Activated naive CD8-positive, alpha-beta T cell (primary cell): ENCODE data around the gene VWDE.
A peak's percentile ranks its signal among the peaks of the same experiment; 100 is the strongest.
"Not testable (repeated sequence)": the region's sequence is repeated elsewhere in the genome, so short reads cannot be mapped to it uniquely, and the experiment has no call there.

Experiments
- H3K27ac Mint-ChIP-seq: one replicate; pipeline ENCODE4 v1.8.0; 2021; ENCODE audit warnings: mixed read lengths
- H3K27me3 Mint-ChIP-seq: one replicate; pipeline ENCODE4 v1.8.0; 2021; ENCODE audit warnings: mixed read lengths
- H3K36me3 Mint-ChIP-seq: one replicate; pipeline ENCODE4 v1.8.0; 2021; ENCODE audit warnings: mixed read lengths
- H3K4me1 Mint-ChIP-seq: one replicate; pipeline ENCODE4 v1.8.0; 2021; ENCODE audit warnings: low read depth, mixed read lengths
- H3K4me3 Mint-ChIP-seq: one replicate; pipeline ENCODE4 v1.8.0; 2021; ENCODE audit warnings: mild to moderate bottlenecking, mixed read lengths
- H3K9me3 Mint-ChIP-seq: one replicate; pipeline ENCODE4 v1.8.0; 2021; ENCODE audit warnings: low read depth, mixed read lengths

Gene VWDE

DNA sequence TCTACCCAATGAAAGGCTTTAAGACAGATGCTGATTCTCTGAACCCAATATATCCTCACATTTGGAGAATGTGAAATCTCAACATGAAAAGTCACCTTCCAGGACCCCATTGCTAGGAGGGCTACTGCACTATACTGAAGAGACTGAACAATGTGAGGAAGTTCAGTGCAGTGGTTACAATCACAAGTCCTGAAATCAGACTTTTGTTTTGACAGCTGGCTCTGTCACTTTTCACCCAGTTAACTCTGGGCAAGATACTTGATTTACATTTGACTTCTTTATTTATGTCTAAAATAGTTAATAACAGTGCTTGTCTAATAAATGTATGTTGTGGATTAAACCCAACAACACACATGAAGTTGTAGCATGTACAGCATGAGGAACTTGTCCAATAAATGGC lies 14.8 kb upstream of the VWDE start:
- Mint-ChIP-seq H3K36me3 (no peaks in the 10 kb centered on the region), H3K4me1 (no peaks in the 10 kb centered on the region), H3K4me3 (no peak overlapping the region), H3K9me3 (no peaks in the 10 kb centered on the region), H3K27ac (no peak overlapping the region), H3K27me3 (peaks cover 1% of the 10 kb centered on the region)

DNA sequence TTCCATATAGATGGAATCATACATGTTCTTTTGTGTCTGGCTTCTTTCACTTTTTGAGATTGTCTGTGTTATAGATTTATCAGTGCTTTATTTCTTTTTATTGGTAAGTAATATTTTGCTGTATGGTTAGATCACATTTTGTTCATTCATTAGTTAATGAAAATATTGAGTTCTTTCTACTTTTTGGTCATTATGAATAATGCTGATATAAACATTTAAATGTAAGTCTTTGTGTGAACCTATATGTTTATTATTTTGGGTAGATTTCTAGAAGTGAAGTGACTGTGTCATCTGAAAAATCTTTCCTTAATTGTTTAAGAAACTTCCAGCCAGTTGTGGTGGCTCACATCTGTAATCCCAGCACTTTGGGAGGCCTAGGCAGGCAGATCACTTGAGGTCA lies 11.4 kb upstream of the VWDE start:
- Mint-ChIP-seq H3K4me3 (no peak overlapping the region), H3K4me1 (no peaks in the 10 kb centered on the region), H3K36me3 (no peaks in the 10 kb centered on the region), H3K9me3 (peaks cover 3% of the 10 kb centered on the region), H3K27me3 (peaks cover 1% of the 10 kb centered on the region), H3K27ac (no peak overlapping the region)

DNA sequence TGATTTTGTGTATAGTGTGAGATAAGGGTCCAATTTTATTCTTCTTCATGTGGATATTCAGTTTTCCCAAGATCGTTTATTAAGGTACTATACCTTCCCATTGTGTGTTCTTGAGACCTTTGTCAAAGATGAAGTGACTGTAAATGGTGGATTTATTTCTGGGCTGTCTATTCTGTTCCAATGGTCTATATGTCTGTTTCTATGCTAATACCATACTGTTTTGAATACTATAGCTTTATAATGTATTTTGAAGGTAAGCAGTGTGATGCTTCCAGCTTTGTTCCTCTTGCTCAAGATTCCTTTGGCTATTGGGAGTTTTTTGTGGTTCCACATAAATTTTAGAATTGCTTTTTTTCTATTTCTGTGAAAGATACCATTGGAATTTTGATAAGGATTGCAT lies 8.7 kb upstream of the VWDE start:
- no peaks in the 10 kb centered on the region for H3K36me3 Mint-ChIP-seq

DNA sequence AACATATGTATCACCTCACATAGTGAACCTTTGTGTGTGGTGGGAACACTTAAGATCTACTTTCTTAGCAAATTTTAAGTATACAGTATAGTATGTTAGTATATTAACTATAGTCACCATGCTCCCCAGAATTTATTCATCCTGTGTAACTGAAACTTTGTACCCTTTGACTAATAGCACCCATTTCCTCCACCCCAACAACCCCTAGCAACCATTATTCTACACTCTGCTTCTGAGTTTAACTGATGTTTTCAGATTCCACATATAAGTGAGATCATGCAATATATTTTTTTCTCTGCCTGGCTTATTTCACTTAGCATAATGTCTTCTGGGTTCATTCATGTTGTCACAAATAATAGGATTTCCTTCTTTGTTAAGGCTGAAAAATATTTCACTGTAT lies 6.9 kb upstream of the VWDE start:
- no peaks in the 10 kb centered on the region for H3K4me1 Mint-ChIP-seq
- no peak overlapping the region for H3K27ac Mint-ChIP-seq
- H3K4me3 Mint-ChIP-seq, result no peak overlapping the region
- H3K9me3 Mint-ChIP-seq, result peaks cover 7% of the 10 kb centered on the region
- no peaks in the 10 kb centered on the region for H3K36me3 Mint-ChIP-seq
- H3K27me3 Mint-ChIP-seq, result peaks cover 5% of the 10 kb centered on the region

More for the DNA sequence above, 8.7 kb upstream of the VWDE start:
- H3K4me1 Mint-ChIP-seq, result no peaks in the 10 kb centered on the region
- H3K9me3 Mint-ChIP-seq, result peaks cover 5% of the 10 kb centered on the region
- H3K4me3 Mint-ChIP-seq, result no peak overlapping the region
- H3K27me3 Mint-ChIP-seq, result peaks cover 1% of the 10 kb centered on the region
- H3K27ac Mint-ChIP-seq, result no peak overlapping the region

DNA sequence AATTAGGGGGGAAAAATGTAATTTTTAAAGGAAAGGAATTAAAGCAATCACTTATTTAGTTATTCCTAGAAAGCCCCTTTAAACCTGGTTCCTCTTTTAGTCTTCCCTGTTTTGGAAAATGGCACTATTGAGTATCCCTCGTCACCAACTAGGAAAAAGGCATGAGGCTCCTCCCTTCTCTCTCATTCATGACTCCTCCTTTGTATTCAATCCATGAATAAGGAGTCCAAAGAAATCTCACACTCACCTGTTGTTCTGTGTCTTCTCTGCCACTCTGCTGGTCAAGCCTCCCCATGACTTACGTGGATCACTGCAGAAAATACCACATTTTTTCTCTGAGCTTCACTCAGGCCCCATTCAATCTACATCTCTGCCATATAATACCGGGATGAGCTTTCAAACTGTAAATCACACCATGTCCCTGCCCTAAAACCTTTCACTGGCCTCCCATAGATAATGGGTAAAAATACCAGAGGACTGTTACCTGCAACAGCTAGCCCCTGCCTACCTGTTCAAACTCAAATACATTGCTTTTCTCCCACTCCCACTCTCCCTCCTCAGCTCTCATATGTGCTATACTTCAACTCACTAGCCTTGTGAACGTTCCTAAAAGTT lies 5.5 kb upstream of the VWDE start:
- H3K4me1 Mint-ChIP-seq, result no peaks in the 10 kb centered on the region
- no peak overlapping the region for H3K27ac Mint-ChIP-seq
- peaks cover 5% of the 10 kb centered on the region for H3K27me3 Mint-ChIP-seq
- H3K4me3 Mint-ChIP-seq, result no peak overlapping the region
- peaks cover 7% of the 10 kb centered on the region for H3K9me3 Mint-ChIP-seq
- H3K36me3 Mint-ChIP-seq, result no peaks in the 10 kb centered on the region

DNA sequence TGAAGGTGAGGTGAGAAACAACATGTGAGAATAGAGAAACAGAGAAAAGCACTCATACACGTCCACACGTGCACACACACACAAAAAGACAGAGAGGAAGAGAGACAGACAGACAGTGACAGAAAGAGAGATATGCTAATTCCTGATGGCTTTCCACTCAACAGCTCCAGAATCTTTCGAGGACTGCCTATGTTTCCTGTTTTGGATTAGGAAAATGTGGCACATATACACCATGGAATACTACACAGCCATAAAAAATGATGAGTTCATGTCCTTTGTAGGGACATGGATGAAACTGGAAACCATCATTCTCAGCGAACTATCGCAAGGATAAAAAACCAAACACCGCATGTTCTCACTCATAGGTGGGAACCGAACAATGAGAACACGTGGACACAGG lies 4.0 kb upstream of the VWDE start:
- peaks cover 13% of the 10 kb centered on the region for H3K4me1 Mint-ChIP-seq
- not testable (repeated sequence) for H3K27ac Mint-ChIP-seq, H3K9me3 Mint-ChIP-seq, H3K4me3 Mint-ChIP-seq, H3K36me3 Mint-ChIP-seq, H3K27me3 Mint-ChIP-seq

DNA sequence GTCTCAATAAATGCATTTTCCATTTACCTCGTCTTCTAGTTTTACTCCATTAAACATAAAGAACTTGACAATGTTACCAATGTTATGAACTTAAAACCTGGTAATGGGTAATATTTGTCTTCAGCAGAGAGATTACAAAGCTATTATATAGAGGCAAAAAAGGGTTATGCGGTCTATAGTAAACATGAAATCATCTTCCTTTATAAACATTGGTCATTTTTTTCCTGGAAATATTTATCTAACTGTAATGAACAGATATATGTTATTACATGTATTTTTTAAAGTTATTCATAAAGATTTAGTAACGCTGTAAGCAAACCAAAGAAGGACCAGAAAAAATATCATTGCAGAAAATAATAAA lies 1.3 kb downstream of the VWDE start:
- Mint-ChIP-seq H3K27ac (no peak overlapping the region), H3K9me3 (peaks cover 7% of the 10 kb centered on the region), H3K36me3 (no peaks in the 10 kb centered on the region), H3K4me3 (no peak overlapping the region), H3K4me1 (peaks cover 13% of the 10 kb centered on the region), H3K27me3 (peaks cover 35% of the 10 kb centered on the region)

DNA sequence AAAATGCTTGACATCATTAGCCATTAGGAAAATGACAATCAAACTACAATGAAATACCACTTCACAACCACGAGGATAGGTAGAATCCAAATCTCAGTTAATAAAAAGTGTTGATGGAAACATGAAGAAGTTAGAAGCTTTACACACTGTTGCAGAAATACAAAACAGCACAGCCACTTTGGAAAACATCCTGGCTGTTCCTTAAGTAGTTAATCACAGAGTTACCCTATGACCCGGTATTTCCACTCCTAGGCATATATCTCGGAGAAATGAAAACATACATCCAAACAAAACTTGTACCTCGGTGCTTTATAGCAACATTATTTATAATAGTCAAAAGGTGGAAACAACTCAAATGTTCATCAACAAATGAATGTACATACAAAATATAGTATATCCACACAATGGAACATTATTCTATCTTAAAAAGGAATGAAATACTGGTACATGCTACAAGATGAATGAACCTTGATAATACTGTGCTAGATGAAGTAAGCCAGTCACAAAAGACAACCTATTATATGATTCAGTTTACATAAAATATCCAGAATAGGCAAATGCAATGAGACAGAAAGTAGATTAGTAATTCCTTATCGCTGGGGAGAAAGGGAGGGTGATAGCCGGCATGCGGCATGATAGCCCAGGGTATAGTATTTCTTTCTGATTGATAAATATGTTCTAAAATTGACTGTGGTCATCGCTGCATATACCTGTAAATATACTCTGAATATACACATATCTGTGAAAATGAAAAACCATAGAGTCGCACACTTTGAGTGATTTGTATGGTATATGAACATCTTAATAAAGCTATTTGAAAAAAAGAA lies 1.9 kb downstream of the VWDE start:
- H3K36me3 Mint-ChIP-seq, result no peaks in the 10 kb centered on the region
- peaks cover 13% of the 10 kb centered on the region for H3K4me1 Mint-ChIP-seq
- H3K9me3 Mint-ChIP-seq, result peaks cover 6% of the 10 kb centered on the region
- peak overlapping the region; percentile 20 for H3K4me3 Mint-ChIP-seq
- H3K27me3 Mint-ChIP-seq, result peaks cover 34% of the 10 kb centered on the region
- H3K27ac Mint-ChIP-seq, result no peak overlapping the region

DNA sequence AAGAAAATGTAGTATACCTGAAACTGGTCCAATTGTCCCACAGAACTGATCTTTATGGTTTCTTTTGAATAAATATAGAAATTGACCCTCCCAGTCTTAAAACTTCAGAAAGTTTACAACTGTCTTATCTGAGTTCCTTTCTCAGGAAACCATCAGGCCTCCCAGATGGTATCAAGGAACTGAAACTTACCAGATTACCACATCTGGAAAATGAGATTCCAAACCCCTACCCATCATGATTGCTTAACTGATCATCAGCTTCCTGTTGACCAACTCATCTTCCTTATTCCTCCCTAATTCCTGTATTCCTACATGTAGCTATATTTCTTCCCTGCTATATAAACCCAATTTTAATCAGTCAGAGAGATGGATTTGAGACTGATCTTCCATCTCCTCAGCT lies 5.5 kb downstream of the VWDE start:
- no peaks in the 10 kb centered on the region for H3K36me3 Mint-ChIP-seq
- H3K27me3 Mint-ChIP-seq, result peaks cover 32% of the 10 kb centered on the region
- H3K27ac Mint-ChIP-seq, result no peak overlapping the region
- H3K4me3 Mint-ChIP-seq, result no peak overlapping the region
- peaks cover 6% of the 10 kb centered on the region for H3K9me3 Mint-ChIP-seq
- peaks cover 5% of the 10 kb centered on the region for H3K4me1 Mint-ChIP-seq

DNA sequence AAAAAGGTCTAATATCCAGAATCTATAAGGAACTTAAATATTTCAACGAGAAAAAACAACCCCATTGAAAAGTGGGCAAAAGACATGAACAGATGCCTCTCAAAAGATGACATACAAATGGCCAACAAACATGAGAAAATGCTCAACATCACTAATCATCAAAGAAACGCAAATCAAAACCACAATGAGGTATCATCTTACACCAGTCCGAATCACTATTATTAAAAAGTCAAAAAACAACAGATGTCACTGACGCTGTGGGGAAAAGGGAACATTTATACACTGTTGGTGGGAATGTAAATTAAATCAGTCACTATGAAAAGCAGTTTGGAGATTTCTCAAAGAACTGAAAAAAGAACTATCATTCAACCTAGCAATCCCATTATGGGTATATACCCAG lies 6.0 kb downstream of the VWDE start:
- Mint-ChIP-seq H3K27ac (no peak overlapping the region), H3K4me1 (peaks cover under 1% of the 10 kb centered on the region), H3K36me3 (no peaks in the 10 kb centered on the region), H3K4me3 (no peak overlapping the region), H3K9me3 (peaks cover 6% of the 10 kb centered on the region), H3K27me3 (peaks cover 29% of the 10 kb centered on the region)

DNA sequence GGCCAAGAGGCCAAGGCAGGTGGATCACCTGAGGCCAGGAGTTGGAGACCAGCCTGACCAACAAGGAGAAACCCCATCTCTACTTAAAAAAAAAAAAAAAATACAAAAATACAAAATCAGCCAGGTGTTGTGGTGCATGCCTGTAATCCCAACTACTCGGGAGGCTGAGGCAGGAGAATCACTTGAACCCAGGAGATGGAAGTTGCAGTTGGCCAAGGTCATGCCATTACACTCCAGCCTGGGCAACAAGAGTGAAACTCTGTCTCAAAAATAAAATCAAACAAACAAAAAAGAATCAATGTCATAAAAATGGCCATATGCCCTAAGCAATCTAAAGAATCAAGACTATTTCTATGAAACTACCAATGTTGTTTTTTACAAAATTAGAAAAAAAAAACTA lies 7.0 kb downstream of the VWDE start:
- not testable (repeated sequence) for H3K27ac Mint-ChIP-seq, H3K4me3 Mint-ChIP-seq, H3K9me3 Mint-ChIP-seq, H3K36me3 Mint-ChIP-seq, H3K4me1 Mint-ChIP-seq
- peaks cover 25% of the 10 kb centered on the region for H3K27me3 Mint-ChIP-seq

DNA sequence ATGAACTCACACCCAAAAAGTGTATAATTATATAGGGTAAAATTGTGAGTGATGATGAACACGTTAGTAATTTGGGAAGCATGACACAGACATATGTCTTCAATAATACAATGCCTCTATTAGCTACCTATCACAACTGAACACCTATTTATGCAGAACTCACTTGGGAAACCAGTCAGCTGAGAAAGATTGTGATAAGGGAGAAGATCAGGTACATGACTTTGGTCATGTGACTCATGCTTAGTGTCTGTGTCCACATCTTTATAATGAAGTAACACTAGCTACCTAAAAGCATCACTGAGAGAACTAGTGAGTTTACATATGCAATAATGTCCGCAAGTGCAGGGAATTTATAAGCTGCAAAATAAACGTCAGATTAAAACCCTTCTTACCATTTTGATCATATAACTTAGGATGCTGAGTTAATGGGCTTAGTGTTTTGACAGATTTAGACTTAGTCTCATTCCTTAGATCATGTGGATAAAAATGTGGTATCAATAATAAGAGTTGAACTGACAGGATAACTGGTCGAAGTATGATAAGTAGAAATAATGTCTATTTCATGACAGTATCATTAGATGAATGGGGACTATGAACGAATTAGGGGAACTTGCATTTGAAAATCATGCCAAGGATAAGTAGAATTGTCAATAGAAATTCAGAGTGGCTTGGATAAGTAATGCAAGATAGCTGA lies 11.6 kb downstream of the VWDE start:
- Mint-ChIP-seq H3K4me3 (no peak overlapping the region), H3K4me1 (no peaks in the 10 kb centered on the region), H3K36me3 (no peaks in the 10 kb centered on the region), H3K27ac (no peak overlapping the region), H3K27me3 (no peaks in the 10 kb centered on the region), H3K9me3 (no peaks in the 10 kb centered on the region)

DNA sequence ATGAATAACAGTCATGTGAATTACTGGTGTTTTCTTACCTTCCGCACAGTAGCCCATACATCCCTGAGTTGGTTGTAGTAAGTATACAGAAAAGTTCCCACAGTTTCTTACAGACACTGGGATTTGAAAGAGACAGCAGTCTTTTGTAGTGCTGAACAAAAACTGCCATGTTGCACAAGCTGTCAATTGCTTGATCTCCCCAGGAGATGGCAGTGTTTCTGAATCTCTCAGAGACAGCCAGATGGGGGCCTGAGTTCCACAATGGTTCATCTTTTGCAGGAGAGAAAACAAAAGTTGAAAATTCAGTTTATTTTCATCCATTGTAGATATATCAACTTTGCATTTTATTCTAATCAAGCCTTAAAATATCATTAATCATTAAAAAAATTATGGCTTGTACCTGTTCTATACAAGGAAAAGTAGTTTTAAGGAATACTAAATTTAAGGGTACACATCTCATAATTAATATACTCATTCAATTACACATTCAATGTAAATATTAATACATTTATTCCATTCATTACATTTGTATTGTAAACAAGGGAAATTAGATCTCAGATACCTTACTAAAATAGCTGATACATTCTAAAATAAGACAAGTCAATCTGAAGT lies 14.5 kb downstream of the VWDE start:
- Mint-ChIP-seq H3K36me3 (no peaks in the 10 kb centered on the region), H3K9me3 (no peaks in the 10 kb centered on the region), H3K4me3 (no peak overlapping the region), H3K4me1 (no peaks in the 10 kb centered on the region), H3K27ac (no peak overlapping the region), H3K27me3 (no peaks in the 10 kb centered on the region)

DNA sequence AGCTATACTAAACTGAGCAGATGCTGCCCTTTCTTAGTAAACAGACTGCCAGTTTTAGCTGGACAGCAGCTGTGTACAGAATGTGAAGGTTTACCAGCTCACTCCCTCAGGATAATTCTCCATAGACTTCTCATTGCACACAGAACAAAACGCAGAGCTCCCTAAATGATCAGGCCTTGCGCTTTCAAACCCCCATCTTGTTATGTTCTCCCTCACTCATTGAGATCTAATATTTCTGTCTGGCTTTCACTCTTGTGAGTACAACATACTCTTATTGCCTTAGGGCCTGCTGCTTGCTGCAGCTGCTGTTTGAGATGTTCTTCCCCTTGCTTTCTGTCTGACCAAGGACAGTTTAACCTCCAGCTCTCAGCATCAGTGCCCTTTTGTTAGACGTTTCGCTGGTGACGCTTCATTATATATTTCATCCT lies 17.3 kb downstream of the VWDE start:
- H3K36me3 Mint-ChIP-seq, result no peaks in the 10 kb centered on the region
- H3K4me3 Mint-ChIP-seq, result no peak overlapping the region
- H3K4me1 Mint-ChIP-seq, result no peaks in the 10 kb centered on the region
- no peak overlapping the region for H3K27ac Mint-ChIP-seq
- H3K9me3 Mint-ChIP-seq, result no peaks in the 10 kb centered on the region
- H3K27me3 Mint-ChIP-seq, result peaks cover 1% of the 10 kb centered on the region

DNA sequence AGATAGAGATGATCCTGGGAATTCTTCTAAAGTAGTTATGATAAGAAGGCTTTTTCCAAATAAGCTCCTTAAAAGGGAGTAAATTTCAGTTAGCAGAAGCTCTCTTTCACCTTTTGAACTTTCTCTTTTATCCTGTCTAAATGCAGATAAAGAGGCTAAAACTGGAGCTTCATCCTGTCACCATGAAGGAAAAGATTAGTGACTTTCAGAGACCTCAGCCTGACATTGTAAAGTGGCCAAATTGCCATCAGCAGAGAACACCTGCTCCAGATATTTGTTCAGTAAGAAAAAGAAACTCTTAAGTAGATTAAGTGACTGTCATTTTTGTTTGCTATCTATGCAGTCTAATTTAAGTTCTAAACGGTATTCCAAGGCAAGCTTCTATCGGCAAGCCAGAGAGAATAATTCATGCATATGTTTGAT lies 18.3 kb downstream of the VWDE start:
- Mint-ChIP-seq H3K27me3 (peaks cover 1% of the 10 kb centered on the region), H3K27ac (no peak overlapping the region), H3K4me1 (no peaks in the 10 kb centered on the region)

More for the DNA sequence above, 18.3 kb downstream of the VWDE start:
- no peak overlapping the region for H3K4me3 Mint-ChIP-seq
- H3K36me3 Mint-ChIP-seq, result no peaks in the 10 kb centered on the region
- no peaks in the 10 kb centered on the region for H3K9me3 Mint-ChIP-seq
